ENCODE measurements around the gene TRAF2.
A peak's percentile ranks its signal among the peaks of the same experiment; 100 is the strongest.

Gene TRAF2

GRCh38 chr9:136944519-136945332 is 58.4 kb downstream of the TRAF2 start, which contains the start of the genes C8G and FBXW5:
Gene C8G (plus strand): TSS chr9:136945243. CDS start chr9:136945321, 78 bp downstream.
Gene FBXW5 (minus strand): TSS chr9:136944738. CDS start chr9:136944083, 655 bp downstream.
- 6% methylated on average over 74 of the region's 74 CpGs for WGBS
- peak within 1 kb of the TSS; percentile 68; the same call in 1 of the 2 replicates for H3K27ac ChIP-seq (ENCODE audit: low read depth, low read length)
- peaks cover 32% of the 10 kb centered on the region for H3K36me3 ChIP-seq (ENCODE audit: insufficient read depth, low read length)
- peak within 1 kb of the TSS; percentile 86 for H3K9ac ChIP-seq (ENCODE audit: low read depth, low read length)
- H3K4me3 ChIP-seq (ENCODE audit: low read length) = peak within 1 kb of the TSS; percentile 93
- H3K4me1 ChIP-seq (ENCODE audit: insufficient read depth, low read length) = no peaks in the 10 kb centered on the region; the same call in 1 of the 2 replicates
- no peaks in the 10 kb centered on the region for H3K27me3 ChIP-seq (ENCODE audit: insufficient read depth, low read length)
- H3K9me3 ChIP-seq (ENCODE audit: insufficient read depth, low read depth, low read length) = no peaks in the 10 kb centered on the region

GRCh38 chr9:136945333-136946227 is 59.3 kb downstream of the TRAF2 start:
- no peak overlapping the region for H3K9ac ChIP-seq (ENCODE audit: low read depth, low read length)
- no peak overlapping the region for H3K4me3 ChIP-seq (ENCODE audit: low read length)
- H3K4me1 ChIP-seq (ENCODE audit: insufficient read depth, low read length) = peaks cover 4% of the 10 kb centered on the region
- H3K27me3 ChIP-seq (ENCODE audit: insufficient read depth, low read length) = no peaks in the 10 kb centered on the region
- WGBS = 87% methylated on average over 30 of the region's 30 CpGs
- H3K36me3 ChIP-seq (ENCODE audit: insufficient read depth, low read length) = peaks cover 24% of the 10 kb centered on the region
- H3K9me3 ChIP-seq (ENCODE audit: insufficient read depth, low read depth, low read length) = no peaks in the 10 kb centered on the region
- no peak overlapping the region for H3K27ac ChIP-seq (ENCODE audit: low read depth, low read length)

- H3K4me1 ChIP-seq (ENCODE audit: insufficient read depth, low read length) = peaks cover 7% of the 10 kb centered on the region
- H3K27me3 ChIP-seq (ENCODE audit: insufficient read depth, low read length) = no peaks in the 10 kb centered on the region
- peaks cover 15% of the 10 kb centered on the region for H3K36me3 ChIP-seq (ENCODE audit: insufficient read depth, low read length)
- no peak overlapping the region for H3K27ac ChIP-seq (ENCODE audit: low read depth, low read length)
- WGBS = 92% methylated on average over 27 of the region's 27 CpGs
- no peak overlapping the region for H3K4me3 ChIP-seq (ENCODE audit: low read length)
- H3K9me3 ChIP-seq (ENCODE audit: insufficient read depth, low read depth, low read length) = no peaks in the 10 kb centered on the region
- H3K9ac ChIP-seq (ENCODE audit: low read depth, low read length) = no peak overlapping the region
Observed at GRCh38 chr9:136946228-136947027, 60.1 kb downstream of the TRAF2 start.

- 78% methylated on average over 26 of the region's 26 CpGs for WGBS
- H3K27ac ChIP-seq (ENCODE audit: low read depth, low read length) = no peak overlapping the region
- no peak overlapping the region for H3K4me3 ChIP-seq (ENCODE audit: low read length)
- H3K9me3 ChIP-seq (ENCODE audit: insufficient read depth, low read depth, low read length) = no peaks in the 10 kb centered on the region
- peaks cover 7% of the 10 kb centered on the region for H3K36me3 ChIP-seq (ENCODE audit: insufficient read depth, low read length)
- H3K9ac ChIP-seq (ENCODE audit: low read depth, low read length) = no peak overlapping the region; the same call in 1 of the 2 replicates
- peaks cover 7% of the 10 kb centered on the region for H3K4me1 ChIP-seq (ENCODE audit: insufficient read depth, low read length)
- H3K27me3 ChIP-seq (ENCODE audit: insufficient read depth, low read length) = no peaks in the 10 kb centered on the region
Observed at GRCh38 chr9:136947028-136947891, 60.9 kb downstream of the TRAF2 start.

- no peak overlapping the region for H3K27ac ChIP-seq (ENCODE audit: low read depth, low read length)
- H3K27me3 ChIP-seq (ENCODE audit: insufficient read depth, low read length) = no peaks in the 10 kb centered on the region
- no peak overlapping the region for H3K9ac ChIP-seq (ENCODE audit: low read depth, low read length)
- no peaks in the 10 kb centered on the region for H3K36me3 ChIP-seq (ENCODE audit: insufficient read depth, low read length)
- H3K9me3 ChIP-seq (ENCODE audit: insufficient read depth, low read depth, low read length) = no peaks in the 10 kb centered on the region
- H3K4me1 ChIP-seq (ENCODE audit: insufficient read depth, low read length) = peaks cover 7% of the 10 kb centered on the region
- no peak overlapping the region for H3K4me3 ChIP-seq (ENCODE audit: low read length)
- 58% methylated on average over 15 of the region's 15 CpGs for WGBS
Observed at GRCh38 chr9:136947955-136948510, 61.7 kb downstream of the TRAF2 start.

- no peaks in the 10 kb centered on the region for H3K27me3 ChIP-seq (ENCODE audit: insufficient read depth, low read length)
- H3K4me1 ChIP-seq (ENCODE audit: insufficient read depth, low read length) = peaks cover 7% of the 10 kb centered on the region
- no peak overlapping the region for H3K27ac ChIP-seq (ENCODE audit: low read depth, low read length)
- H3K36me3 ChIP-seq (ENCODE audit: insufficient read depth, low read length) = no peaks in the 10 kb centered on the region
- peak overlapping the region; percentile 71 for H3K9ac ChIP-seq (ENCODE audit: low read depth, low read length)
- peak overlapping the region; percentile 67 for H3K4me3 ChIP-seq (ENCODE audit: low read length)
- WGBS = 29% methylated on average over 22 of the region's 22 CpGs
- H3K9me3 ChIP-seq (ENCODE audit: insufficient read depth, low read depth, low read length) = no peaks in the 10 kb centered on the region
Observed at GRCh38 chr9:136949239-136949816, 63.0 kb downstream of the TRAF2 start.

GRCh38 chr9:136949817-136950655 is 63.7 kb downstream of the TRAF2 start:
- Histone ChIP-seq H3K9ac (ENCODE audit: low read depth, low read length) (peak overlapping the region; percentile 77), H3K27ac (ENCODE audit: low read depth, low read length) (peak overlapping the region; percentile 63), H3K9me3 (ENCODE audit: insufficient read depth, low read depth, low read length) (no peaks in the 10 kb centered on the region), H3K4me1 (ENCODE audit: insufficient read depth, low read length) (peaks cover 7% of the 10 kb centered on the region), H3K27me3 (ENCODE audit: insufficient read depth, low read length) (no peaks in the 10 kb centered on the region), H3K36me3 (ENCODE audit: insufficient read depth, low read length) (no peaks in the 10 kb centered on the region), H3K4me3 (ENCODE audit: low read length) (peak overlapping the region; percentile 67)
- WGBS = 4% methylated on average over 63 of the region's 63 CpGs

- peak overlapping the region; percentile 63 for H3K27ac ChIP-seq (ENCODE audit: low read depth, low read length)
- WGBS = 53% methylated on average over 9 of the region's 9 CpGs
- H3K27me3 ChIP-seq (ENCODE audit: insufficient read depth, low read length) = no peaks in the 10 kb centered on the region
- H3K9me3 ChIP-seq (ENCODE audit: insufficient read depth, low read depth, low read length) = no peaks in the 10 kb centered on the region
- H3K9ac ChIP-seq (ENCODE audit: low read depth, low read length) = peak overlapping the region; percentile 77
- H3K36me3 ChIP-seq (ENCODE audit: insufficient read depth, low read length) = no peaks in the 10 kb centered on the region
- peaks cover 7% of the 10 kb centered on the region for H3K4me1 ChIP-seq (ENCODE audit: insufficient read depth, low read length)
- peak overlapping the region; percentile 67 for H3K4me3 ChIP-seq (ENCODE audit: low read length)
Observed at GRCh38 chr9:136950656-136951276, 64.5 kb downstream of the TRAF2 start.
